Measurements from ENCODE around the gene KCNH6. TPM values are rescaled to one million over a fixed set of nuclear protein-coding genes. Genes with fewer than 3 reads are reported as not detected.

The KCNH6 gene
- total RNA-seq, 4 donors from 2014 or later, result not detected

- H3K27me3 ChIP-seq, result peaks cover 0 to 3% (median 0%) of the 10 kb centered on the region in 4 donors
- TF ChIP-seq POLR2AphosphoS5 (IDR thresholded peaks at IDR 0.05) (no peak), EP300 (IDR thresholded peaks at IDR 0.05) (no peak), POLR2A (IDR thresholded peaks at IDR 0.05; ENCODE audit: low read depth) (no peak), CTCF (IDR thresholded peaks at IDR 0.05) (no peak)
- no peak for DNase-seq (ENCODE audit: extremely low spot score)
- no CpG with 5 or more reads among the region's 6 CpGs for WGBS
- no peak overlapping the region for H3K27ac ChIP-seq (replicated peaks in 1 of 4)
- intact Hi-C loops (cut with DNase I), result no loop called here
- no peaks in the 10 kb centered on the region for H3K36me3 ChIP-seq
- H3K4me3 ChIP-seq, result no peak overlapping the region
- no peaks in the 10 kb centered on the region for H3K4me1 ChIP-seq
- no peaks in the 10 kb centered on the region for H3K9me3 ChIP-seq
Observed at GRCh38 chr17:63495491-63495890, 27.7 kb upstream of the KCNH6 start.

- 89% methylated on average over 11 of the region's 12 CpGs for WGBS
- TF ChIP-seq EP300 (IDR thresholded peaks at IDR 0.05), result no peak
- no peak for TF ChIP-seq CTCF (IDR thresholded peaks at IDR 0.05)
- no peak for TF ChIP-seq POLR2A (IDR thresholded peaks at IDR 0.05; ENCODE audit: low read depth)
- no peak for TF ChIP-seq POLR2AphosphoS5 (IDR thresholded peaks at IDR 0.05)
- no peak overlapping the region for H3K4me3 ChIP-seq
- peaks cover 0 to 9% (median 0%) of the 10 kb centered on the region in 4 donors for H3K27me3 ChIP-seq
- intact Hi-C loops (cut with DNase I), result no loop called here
- H3K4me1 ChIP-seq, result no peaks in the 10 kb centered on the region
- DNase-seq (ENCODE audit: extremely low spot score), result no peak
- no peaks in the 10 kb centered on the region for H3K9me3 ChIP-seq
- H3K27ac ChIP-seq (replicated peaks in 1 of 4), result no peak overlapping the region
- no peaks in the 10 kb centered on the region for H3K36me3 ChIP-seq
Observed at GRCh38 chr17:63496177-63496576, 27.0 kb upstream of the KCNH6 start.

- intact Hi-C loops (cut with DNase I), result no loop called here
- no peaks in the 10 kb centered on the region for H3K4me1 ChIP-seq
- H3K4me3 ChIP-seq, result no peak overlapping the region
- 80% methylated on average over 2 of the region's 36 CpGs for WGBS
- no peaks in the 10 kb centered on the region for H3K9me3 ChIP-seq
- DNase-seq (ENCODE audit: extremely low spot score), result no peak
- H3K36me3 ChIP-seq, result no peaks in the 10 kb centered on the region
- no peak overlapping the region for H3K27ac ChIP-seq (replicated peaks in 1 of 4)
- H3K27me3 ChIP-seq, result peaks cover 0 to 13% (median 0%) of the 10 kb centered on the region in 4 donors
- TF ChIP-seq EP300 (IDR thresholded peaks at IDR 0.05) (no peak), POLR2A (IDR thresholded peaks at IDR 0.05; ENCODE audit: low read depth) (no peak), CTCF (IDR thresholded peaks at IDR 0.05) (no peak), POLR2AphosphoS5 (IDR thresholded peaks at IDR 0.05) (no peak)
Observed at GRCh38 chr17:63496663-63497400, 26.3 kb upstream of the KCNH6 start.

- Histone ChIP-seq H3K9me3 (no peaks in the 10 kb centered on the region), H3K36me3 (no peaks in the 10 kb centered on the region), H3K4me3 (no peak overlapping the region), H3K27ac (replicated peaks in 1 of 4) (no peak overlapping the region), H3K27me3 (peaks cover 0 to 20% (median 0%) of the 10 kb centered on the region in 4 donors), H3K4me1 (no peaks in the 10 kb centered on the region)
- TF ChIP-seq POLR2AphosphoS5 (IDR thresholded peaks at IDR 0.05) (no peak), POLR2A (IDR thresholded peaks at IDR 0.05; ENCODE audit: low read depth) (no peak), EP300 (IDR thresholded peaks at IDR 0.05) (no peak), CTCF (IDR thresholded peaks at IDR 0.05) (no peak)
- intact Hi-C loops (cut with DNase I), result no loop called here
- WGBS, result 78% methylated on average over 12 of the region's 16 CpGs
- no peak for DNase-seq (ENCODE audit: extremely low spot score)
Observed at GRCh38 chr17:63497708-63498483, 25.3 kb upstream of the KCNH6 start.

Data from esophagus muscularis mucosa (tissue), 4 donors.